DMS53 treated with DMSO at 0.1 percent for 48 hours (cell line): ENCODE results near the gene RNU1-1.
"Not testable (repeated sequence)": the region's sequence is repeated elsewhere in the genome, so short reads cannot be mapped to it uniquely, and the experiment has no call there.

Experiments used
- DNase-seq: peaks from one replicate; lab custom pipeline; 2025; ENCODE audit not compliant: unreplicated experiment; lab: John Stamatoyannopoulos, UW

Gene RNU1-1

GRCh38 chr1:16497474-16497904 is 16.6 kb downstream of the RNU1-1 start:
- DNase-seq: not testable (repeated sequence)

DNA sequence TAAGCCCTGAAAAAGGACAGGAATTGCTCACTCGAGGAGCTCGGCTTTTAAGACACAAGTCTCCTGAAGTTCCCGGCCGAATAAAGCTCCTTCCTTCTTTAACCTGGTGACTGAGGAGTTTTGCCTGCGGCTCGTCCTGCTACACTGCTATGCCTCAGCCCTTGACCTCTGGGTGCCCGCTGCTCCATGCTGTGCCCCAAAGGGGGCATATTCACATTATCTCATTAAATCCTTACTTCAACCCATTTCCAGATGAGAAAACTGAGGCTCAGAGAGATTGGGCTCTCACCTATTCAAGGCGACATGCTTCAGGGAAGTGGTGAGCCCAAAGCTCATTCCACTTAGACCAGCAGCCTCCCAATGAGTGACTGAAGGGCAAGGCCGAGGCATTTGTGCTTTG is 20.4 kb downstream of the RNU1-1 start:
- not testable (repeated sequence) for DNase-seq

- not testable (repeated sequence) for DNase-seq
These were observed 21.1 kb downstream of the RNU1-1 start for GRCh38 chr1:16492937-16493336.

GRCh38 chr1:16491056-16491675 is 22.9 kb downstream of the RNU1-1 start:
- no peak for DNase-seq

- DNase-seq: not testable (repeated sequence)
These were observed 24.7 kb downstream of the RNU1-1 start for GRCh38 chr1:16489195-16489880.

DNA sequence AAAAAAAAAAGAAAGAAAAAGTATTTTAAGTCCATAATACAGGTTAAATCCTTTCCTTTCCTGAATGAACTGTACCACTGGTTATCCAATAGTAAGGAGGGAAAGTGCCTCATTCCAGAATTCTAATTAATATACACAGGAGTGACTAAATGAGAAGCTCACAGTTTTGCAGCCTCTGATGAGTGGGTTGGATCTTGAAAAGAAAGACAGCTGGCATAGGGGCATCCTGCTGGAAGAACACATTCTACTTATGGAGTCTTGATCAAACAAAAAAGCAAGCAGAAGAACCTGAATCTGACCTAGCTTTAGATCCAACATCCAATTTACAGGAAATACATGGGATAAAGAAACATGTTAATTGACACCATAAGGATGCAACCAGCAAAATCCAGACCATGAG is 27.1 kb downstream of the RNU1-1 start:
- DNase-seq: not testable (repeated sequence)

GRCh38 chr1:16486316-16486715 is 27.8 kb downstream of the RNU1-1 start:
- not testable (repeated sequence) for DNase-seq

GRCh38 chr1:16484931-16485330 is 29.2 kb downstream of the RNU1-1 start:
- no peak for DNase-seq

DNA sequence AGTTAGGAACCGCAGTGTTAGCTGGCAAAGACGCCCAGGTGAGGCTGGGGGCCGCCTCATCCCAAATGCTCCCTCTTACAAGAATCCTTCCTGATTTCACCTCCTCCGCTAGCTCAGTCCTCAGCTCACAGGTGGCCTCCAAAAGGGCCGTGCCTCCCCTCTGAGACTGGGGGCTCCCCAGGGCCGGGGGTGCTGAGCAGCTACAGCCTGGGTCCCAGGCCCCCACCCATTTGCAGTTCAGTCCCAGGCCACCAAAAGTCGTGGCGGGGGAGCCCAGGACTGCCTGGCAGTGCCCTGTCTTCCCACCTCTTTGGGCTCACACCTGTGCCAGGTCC is 29.6 kb downstream of the RNU1-1 start:
- DNase-seq: no peak

DNA sequence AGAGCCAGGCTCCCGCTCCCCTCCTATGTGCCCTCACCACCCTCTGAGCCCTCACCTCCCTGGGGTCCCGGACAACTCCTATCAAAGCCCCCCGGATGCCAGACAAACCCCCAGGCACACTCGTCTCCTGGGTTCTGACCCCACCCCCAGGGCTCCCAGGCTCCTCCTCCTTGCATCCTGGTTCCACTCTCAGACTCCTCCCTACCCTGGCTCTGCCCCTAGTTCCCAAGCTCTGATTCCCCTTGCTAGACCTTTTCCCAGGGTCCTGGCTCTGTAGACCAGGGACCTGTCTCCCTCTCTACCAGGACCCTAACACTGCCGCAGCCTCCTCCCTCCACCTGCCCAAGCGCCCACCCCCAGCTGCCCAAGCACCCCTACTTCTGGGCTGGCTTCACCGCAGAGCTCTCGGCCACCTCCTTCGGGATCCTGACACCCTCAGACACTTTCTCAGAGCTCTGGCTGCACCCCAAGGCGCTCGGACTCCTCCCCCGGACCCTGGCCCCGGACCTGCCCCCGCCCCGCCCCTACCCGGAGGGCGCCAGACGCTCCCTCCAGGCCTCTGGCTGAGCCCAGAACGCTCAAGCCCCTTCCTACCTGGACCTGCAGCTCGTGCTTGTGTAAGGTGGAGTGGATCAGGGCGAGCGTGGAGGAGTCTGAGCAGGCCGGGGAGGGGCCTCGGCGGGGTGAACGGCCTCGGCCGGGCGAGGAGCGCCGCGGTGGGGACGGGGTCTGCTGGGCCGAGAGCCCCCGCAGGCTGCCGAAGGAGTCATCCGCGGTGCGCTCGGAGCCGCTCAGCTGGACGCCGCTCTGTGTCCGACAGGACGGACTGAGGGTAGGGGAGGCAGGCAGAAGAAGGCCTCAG is 30.2 kb downstream of the RNU1-1 start:
- not testable (repeated sequence) for DNase-seq

DNA sequence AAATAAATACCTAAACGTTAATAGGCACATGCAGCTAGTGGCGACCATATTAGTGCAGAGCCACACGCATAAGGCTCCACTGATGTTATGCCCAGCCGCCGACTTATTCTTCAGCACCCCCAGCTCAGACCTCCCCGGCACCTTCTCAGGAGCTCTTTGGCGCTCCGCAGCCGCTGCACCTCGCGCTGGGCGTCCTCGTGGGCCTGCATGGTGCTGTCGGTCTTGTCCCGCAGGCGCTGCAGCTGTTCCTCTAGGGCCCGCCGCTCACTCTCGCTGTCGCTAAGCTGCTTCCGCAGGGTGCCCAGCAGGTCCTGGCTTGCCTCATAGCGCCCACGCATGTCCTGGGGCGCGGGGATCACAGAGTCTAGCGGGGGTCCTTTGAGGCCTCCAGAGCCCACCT is 30.9 kb downstream of the RNU1-1 start:
- DNase-seq: not testable (repeated sequence)

DNA sequence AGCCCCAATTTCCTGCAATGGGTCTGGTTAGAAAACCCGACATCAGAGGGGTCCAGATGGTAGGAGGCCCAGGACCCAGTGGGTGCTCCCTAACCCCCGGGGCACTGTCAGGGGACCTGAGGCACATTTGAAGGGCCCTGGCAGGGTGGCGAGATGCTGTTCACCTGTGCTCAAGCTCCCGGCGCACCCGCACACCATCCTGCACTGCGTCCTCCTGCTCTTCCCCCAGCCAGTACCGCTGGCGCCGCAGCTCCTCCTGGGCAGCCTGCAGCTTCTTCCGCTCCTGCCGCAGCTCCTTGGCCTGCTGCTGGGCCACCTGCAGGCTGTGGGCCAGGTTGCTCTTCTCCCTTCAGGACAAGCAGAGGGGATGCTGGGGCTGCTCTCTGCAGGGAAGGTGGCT is 36.0 kb downstream of the RNU1-1 start:
- DNase-seq: no peak

DNA sequence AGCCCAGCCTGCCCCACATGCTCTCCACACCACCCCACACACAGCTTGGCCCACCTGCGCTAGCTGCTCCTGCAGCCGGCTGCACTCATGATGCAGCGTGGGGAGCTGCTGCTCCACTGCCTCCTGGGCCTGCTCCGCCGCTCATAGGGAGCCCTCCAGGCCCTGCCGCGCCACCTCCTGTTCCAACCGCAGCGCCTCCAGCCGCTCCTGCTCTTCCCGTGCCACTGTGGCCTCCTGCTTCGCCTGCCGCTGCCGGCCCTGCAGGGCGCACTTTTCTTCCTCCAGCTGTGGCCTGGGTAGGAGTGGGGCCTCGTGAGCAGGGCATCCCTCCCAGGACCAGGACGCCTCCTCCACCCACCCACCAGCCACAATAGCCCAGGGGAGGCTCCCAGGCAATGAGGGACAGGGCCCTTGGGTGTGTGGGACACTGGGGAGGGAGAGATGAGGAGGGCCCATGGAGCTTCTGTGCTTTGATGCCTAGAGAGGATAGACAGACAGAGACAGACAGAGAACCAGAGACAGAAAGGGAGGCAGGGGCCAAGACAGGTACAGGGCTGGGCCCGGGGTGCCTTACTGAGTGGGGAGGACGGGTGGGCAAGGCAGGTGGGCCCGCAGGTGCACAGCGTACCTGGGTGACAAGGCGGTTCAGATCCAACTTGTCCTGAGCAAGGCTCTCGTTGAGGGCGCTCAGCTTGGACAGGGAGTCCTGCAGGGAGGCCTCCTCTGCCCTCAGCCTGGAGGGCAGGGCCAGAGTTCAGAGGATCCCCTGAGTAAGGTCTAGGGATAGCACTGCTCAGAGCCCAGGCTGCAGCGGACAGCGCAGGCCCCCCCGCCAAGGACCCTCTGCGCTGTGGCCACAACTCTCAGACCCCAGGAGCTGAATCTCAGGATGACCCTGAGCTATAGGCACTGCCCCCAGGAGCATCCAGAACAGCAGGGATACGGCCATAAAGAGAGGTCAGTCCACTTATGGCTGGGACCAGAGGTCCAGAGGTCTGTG is 38.0 kb downstream of the RNU1-1 start:
- DNase-seq: not testable (repeated sequence)

- not testable (repeated sequence) for DNase-seq
These were observed 39.2 kb downstream of the RNU1-1 start for GRCh38 chr1:16474891-16475290.

DNA sequence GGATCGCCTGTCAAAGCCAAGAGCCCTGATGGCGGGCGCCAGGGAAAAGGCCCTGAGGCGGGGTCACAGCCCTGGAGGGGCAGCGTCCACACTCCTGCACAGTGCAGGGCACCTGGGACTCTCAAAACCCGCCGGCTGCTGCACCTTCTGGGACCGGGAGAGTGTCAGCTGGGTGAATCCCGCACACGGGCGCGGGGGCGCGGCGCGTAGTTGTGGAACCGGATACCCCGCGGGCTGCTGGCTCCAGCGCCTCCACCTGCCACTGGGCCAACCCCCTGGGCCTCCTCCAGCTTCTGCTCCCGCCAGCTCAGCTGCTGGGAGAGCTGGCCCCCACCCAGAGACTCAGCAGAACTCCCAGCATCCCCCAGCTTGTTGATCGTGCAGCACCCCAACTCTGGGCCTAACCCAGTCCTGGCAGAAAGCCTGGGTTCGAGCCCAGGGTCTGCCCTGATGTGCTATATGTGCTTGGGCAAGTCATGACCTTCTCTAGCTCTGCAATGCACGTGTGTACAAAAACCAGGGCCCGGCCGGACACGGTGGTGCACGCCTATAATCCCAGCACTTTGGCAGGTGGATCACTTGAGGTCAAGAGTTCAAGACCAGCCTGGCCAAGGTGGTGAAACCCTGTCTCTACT is 39.8 kb downstream of the RNU1-1 start:
- no peak for DNase-seq

DNA sequence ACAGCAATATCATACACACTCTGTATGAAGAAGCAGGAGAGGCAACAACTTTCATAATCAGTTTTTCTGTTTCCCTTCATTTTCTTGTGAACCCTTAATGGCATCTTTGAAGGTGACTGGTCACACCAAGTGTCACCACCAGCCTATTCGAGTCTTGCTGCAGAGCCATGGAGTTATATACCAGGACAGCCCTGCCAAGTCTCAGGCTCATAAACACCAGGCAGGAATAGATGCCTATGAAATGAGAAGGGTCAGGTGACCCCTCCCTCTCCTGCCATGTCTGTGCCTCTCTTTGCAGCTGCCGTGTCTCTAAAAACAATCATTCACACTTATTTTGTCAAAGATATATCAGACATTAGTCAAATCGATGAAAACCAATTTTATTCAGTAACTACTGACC is 45.5 kb downstream of the RNU1-1 start:
- DNase-seq: no peak

DNA sequence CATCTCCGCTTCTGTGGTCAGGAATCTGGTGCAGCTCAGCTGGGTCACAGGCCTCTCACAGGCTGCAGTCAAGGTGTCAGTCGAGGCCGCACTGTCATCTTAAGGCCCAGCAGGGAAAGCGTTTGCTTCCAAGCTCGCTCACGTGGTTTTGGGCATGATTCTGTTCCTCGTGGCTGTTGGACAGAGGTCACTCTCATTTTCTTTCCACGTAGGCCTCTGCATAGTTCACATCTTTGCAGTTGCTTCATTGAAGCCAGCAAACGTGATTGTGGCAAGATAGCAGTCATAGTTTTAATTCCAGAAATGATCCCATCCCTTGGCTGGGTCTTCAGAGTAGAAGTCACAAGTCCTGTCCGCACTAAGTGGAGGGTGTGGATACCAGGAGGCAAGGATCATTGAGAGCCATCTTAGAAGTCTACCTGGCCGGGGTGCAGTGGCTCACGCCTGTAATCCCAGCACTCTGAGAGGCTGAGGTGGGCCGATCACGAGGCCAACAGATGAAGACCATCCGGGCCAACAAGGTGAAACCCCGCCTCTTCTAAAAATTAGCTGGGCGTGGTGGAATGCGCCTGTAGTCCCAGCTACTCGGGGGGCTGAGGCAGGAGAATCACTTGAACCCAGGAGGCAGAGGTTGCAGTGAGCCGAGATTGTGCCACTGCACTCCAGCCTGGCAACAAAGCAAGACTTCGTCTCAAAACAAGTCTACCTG is 49.0 kb downstream of the RNU1-1 start:
- DNase-seq: no peak
